GM12864 (cell line): Measurements from ENCODE around the gene EPHB3.

Experiments used
- DNase-seq: peaks from one replicate; pipeline ENCODE4 v3.0.0-alpha.2; 2011; ENCODE audit warnings: low read depth
- H3K4me3 ChIP-seq: 2 replicates; pipeline ENCODE4 v1.5.1; 2011; ENCODE audit warnings: mild to moderate bottlenecking, low read depth, low read length, control low read depth
- CTCF ChIP-seq: IDR thresholded peaks from 2 replicates; pipeline ENCODE4 v1.5.1; 2011; ENCODE audit warnings: low read depth, mild to moderate bottlenecking, moderate library complexity, low read length, control low read depth, inconsistent platforms; ENCODE audit errors: missing control alignments

The EPHB3 gene

GRCh38 chr3:184564685-184565385, 3.2 kb downstream of the EPHB3 start:
- no peak overlapping the region for H3K4me3 ChIP-seq
- no peak for TF ChIP-seq CTCF
- no peak for DNase-seq

GRCh38 chr3:184565421-184566211, 4.0 kb downstream of the EPHB3 start:
- no peak for TF ChIP-seq CTCF
- no peak overlapping the region for H3K4me3 ChIP-seq
- no peak for DNase-seq

GRCh38 chr3:184566441-184567414, 5.1 kb downstream of the EPHB3 start:
- H3K4me3 ChIP-seq: no peak overlapping the region
- no peak for DNase-seq

GRCh38 chr3:184567946-184568559, 6.5 kb downstream of the EPHB3 start:
- H3K4me3 ChIP-seq: no peak overlapping the region
- no peak for DNase-seq
- no peak for TF ChIP-seq CTCF

More at GRCh38 chr3:184566441-184567414, 5.1 kb downstream of the EPHB3 start:
- no peak for TF ChIP-seq CTCF

- TF ChIP-seq CTCF: no peak
- no peak for DNase-seq
- no peak overlapping the region for H3K4me3 ChIP-seq
Measured at GRCh38 chr3:184568560-184568923, 7.0 kb downstream of the EPHB3 start.
